ENCODE measurements around the gene ORAI2. TPM values are rescaled to one million over a fixed set of nuclear protein-coding genes. Genes with fewer than 3 reads are reported as not detected.

Gene ORAI2
- total and polyA plus RNA-seq, 2 of the 13 experiments (the other 11 are each of a cell fraction or from before 2014, with no cell fraction given), result 3.0 to 6.0 TPM

GRCh38 chr7:102395873-102396709, 37.3 kb upstream of the ORAI2 start, which contains the start of gene PRKRIP1 (continued):
- no peak for TF ChIP-seq FOXO1 (CRISPR knock-in tag; IDR thresholded peaks at IDR 0.05)
- TF ChIP-seq ZNF589 (CRISPR knock-in tag; conservative IDR thresholded peaks at IDR 0.05), result no peak
- TF ChIP-seq, protein P1, sequence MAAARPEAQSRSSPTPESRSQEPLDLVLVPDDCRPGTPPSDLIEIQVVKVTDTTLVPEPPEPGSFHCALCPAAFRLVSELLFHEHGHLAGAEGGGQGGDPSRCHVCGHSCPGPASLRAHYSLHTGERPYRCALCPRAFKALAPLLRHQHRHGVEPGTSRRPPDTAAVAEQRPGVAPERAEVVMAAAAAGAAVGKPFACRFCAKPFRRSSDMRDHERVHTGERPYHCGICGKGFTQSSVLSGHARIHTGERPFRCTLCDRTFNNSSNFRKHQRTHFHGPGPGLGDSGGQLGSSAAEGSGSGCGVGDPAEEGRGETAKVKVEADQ (CRISPR knock-in tag; IDR thresholded peaks at IDR 0.05; ENCODE audit: borderline replicate concordance), result 0 out of 2 replicates have a peak, but pooled peaks have one; percentile 40
- peak; percentile 52 to 64; a peak in 3 of 4 replicates for TF ChIP-seq HMGXB4 (CRISPR knock-in tag; IDR thresholded peaks at IDR 0.05; ENCODE audit: borderline replicate concordance in 1 of 2, low read depth in 1 of 2)
- TF ChIP-seq, protein P2, sequence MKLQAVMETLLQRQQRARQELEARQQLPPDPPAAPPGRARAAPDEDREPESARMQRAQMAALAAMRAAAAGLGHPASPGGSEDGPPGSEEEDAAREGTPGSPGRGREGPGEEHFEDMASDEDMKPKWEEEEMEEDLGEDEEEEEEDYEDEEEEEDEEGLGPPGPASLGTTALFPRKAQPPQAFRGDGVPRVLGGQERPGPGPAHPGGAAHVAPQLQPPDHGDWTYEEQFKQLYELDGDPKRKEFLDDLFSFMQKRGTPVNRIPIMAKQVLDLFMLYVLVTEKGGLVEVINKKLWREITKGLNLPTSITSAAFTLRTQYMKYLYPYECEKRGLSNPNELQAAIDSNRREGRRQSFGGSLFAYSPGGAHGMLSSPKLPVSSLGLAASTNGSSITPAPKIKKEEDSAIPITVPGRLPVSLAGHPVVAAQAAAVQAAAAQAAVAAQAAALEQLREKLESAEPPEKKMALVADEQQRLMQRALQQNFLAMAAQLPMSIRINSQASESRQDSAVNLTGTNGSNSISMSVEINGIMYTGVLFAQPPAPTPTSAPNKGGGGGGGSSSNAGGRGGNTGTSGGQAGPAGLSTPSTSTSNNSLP (IDR thresholded peaks at IDR 0.05; ENCODE audit: low read depth, low read length), result no peak
- no peak for TF ChIP-seq HMG20B (CRISPR knock-in tag; conservative IDR thresholded peaks at IDR 0.05)
- TF ChIP-seq MAZ (IDR thresholded peaks at IDR 0.05; ENCODE audit: borderline replicate concordance, low read depth, low read length), result peak; percentile 41; the same call in 1 of the 2 replicates
- TF ChIP-seq MAZ (CRISPR knock-in tag; IDR thresholded peaks at IDR 0.05; ENCODE audit: low read depth), result 0 out of 2 replicates have a peak, but pooled peaks have one; percentile 19
- no peak; the same call in 1 of the 2 replicates for TF ChIP-seq GZF1 (CRISPR knock-in tag; IDR thresholded peaks at IDR 0.05)
- TF ChIP-seq ZNF570 (CRISPR knock-in tag; IDR thresholded peaks at IDR 0.05; ENCODE audit: borderline replicate concordance), result 0 out of 2 replicates have a peak, but pooled peaks have one; percentile 48
- TF ChIP-seq, protein P3, sequence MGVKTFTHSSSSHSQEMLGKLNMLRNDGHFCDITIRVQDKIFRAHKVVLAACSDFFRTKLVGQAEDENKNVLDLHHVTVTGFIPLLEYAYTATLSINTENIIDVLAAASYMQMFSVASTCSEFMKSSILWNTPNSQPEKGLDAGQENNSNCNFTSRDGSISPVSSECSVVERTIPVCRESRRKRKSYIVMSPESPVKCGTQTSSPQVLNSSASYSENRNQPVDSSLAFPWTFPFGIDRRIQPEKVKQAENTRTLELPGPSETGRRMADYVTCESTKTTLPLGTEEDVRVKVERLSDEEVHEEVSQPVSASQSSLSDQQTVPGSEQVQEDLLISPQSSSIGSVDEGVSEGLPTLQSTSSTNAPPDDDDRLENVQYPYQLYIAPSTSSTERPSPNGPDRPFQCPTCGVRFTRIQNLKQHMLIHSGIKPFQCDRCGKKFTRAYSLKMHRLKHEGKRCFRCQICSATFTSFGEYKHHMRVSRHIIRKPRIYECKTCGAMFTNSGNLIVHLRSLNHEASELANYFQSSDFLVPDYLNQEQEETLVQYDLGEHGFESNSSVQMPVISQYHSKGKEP (CRISPR knock-in tag; IDR thresholded peaks at IDR 0.05), result 0 out of 2 replicates have a peak, but pooled peaks have one; percentile 56
- TF ChIP-seq ZNF790 (CRISPR knock-in tag; IDR thresholded peaks at IDR 0.05; ENCODE audit: borderline replicate concordance), result no peak
- TF ChIP-seq TOPORS (CRISPR knock-in tag; IDR thresholded peaks at IDR 0.05), result no peak
- no peak for TF ChIP-seq ZBTB33 (CRISPR knock-in tag; IDR thresholded peaks at IDR 0.05)
- TF ChIP-seq ZNF251 (CRISPR knock-in tag; IDR thresholded peaks at IDR 0.05), result no peak
- TF ChIP-seq ZNF83 (CRISPR knock-in tag; IDR thresholded peaks at IDR 0.05; ENCODE audit: borderline replicate concordance), result no peak

All from HepG2 (cell line).